ENCODE data around the gene GALNT13. TPM values are rescaled to one million over a fixed set of nuclear protein-coding genes. Genes with fewer than 3 reads are reported as not detected.
A peak's percentile ranks its signal among the peaks of the same experiment; 100 is the strongest.
"Not testable (repeated sequence)": the region's sequence is repeated elsewhere in the genome, so short reads cannot be mapped to it uniquely, and the experiment has no call there.

Gene GALNT13
- total RNA-seq, 1 experiment from 2014 or later = not detected

GRCh38 chr2:154446324-154446723 lies 574.6 kb downstream of the GALNT13 start:
- no peak for DNase-seq
- Histone ChIP-seq H3K9me3 (no peaks in the 10 kb centered on the region), H3K27me3 (0 out of 2 replicates have a peak, but pooled peaks cover under 1% of the 10 kb centered on the region), H3K36me3 (no peaks in the 10 kb centered on the region), H3K4me3 (no peak overlapping the region)

GRCh38 chr2:154447727-154448418 lies 576.2 kb downstream of the GALNT13 start:
- Histone ChIP-seq H3K27me3 (0 out of 2 replicates have a peak, but pooled peaks cover 2% of the 10 kb centered on the region), H3K9me3 (no peaks in the 10 kb centered on the region)

GRCh38 chr2:154449951-154450658 lies 578.4 kb downstream of the GALNT13 start:
- Histone ChIP-seq H3K9me3 (no peaks in the 10 kb centered on the region), H3K4me3 (no peak overlapping the region), H3K27me3 (0 out of 2 replicates have a peak, but pooled peaks cover 2% of the 10 kb centered on the region), H3K36me3 (no peaks in the 10 kb centered on the region)
- DNase-seq = no peak

More at GRCh38 chr2:154447727-154448418, 576.2 kb downstream of the GALNT13 start:
- Histone ChIP-seq H3K4me3 (no peak overlapping the region), H3K36me3 (no peaks in the 10 kb centered on the region)
- no peak for DNase-seq

- Histone ChIP-seq H3K27me3 (0 out of 2 replicates have a peak, but pooled peaks cover 2% of the 10 kb centered on the region), H3K9me3 (no peaks in the 10 kb centered on the region), H3K36me3 (no peaks in the 10 kb centered on the region), H3K4me3 (no peak overlapping the region)
- DNase-seq = no peak
Measured at GRCh38 chr2:154452471-154452870, 580.7 kb downstream of the GALNT13 start.

GRCh38 chr2:154452906-154453493 lies 581.3 kb downstream of the GALNT13 start:
- Histone ChIP-seq H3K9me3 (no peaks in the 10 kb centered on the region), H3K27me3 (0 out of 2 replicates have a peak, but pooled peaks cover 2% of the 10 kb centered on the region), H3K4me3 (no peak overlapping the region), H3K36me3 (no peaks in the 10 kb centered on the region)
- DNase-seq = no peak

- DNase-seq = no peak
- H3K9me3 ChIP-seq = no peaks in the 10 kb centered on the region
- no peaks in the 10 kb centered on the region for H3K36me3 ChIP-seq
- peak overlapping the region; percentile 49 for H3K4me3 ChIP-seq
- H3K27me3 ChIP-seq = 0 out of 2 replicates have a peak, but pooled peaks cover 2% of the 10 kb centered on the region
Measured at GRCh38 chr2:154455166-154455565, 583.4 kb downstream of the GALNT13 start.

GRCh38 chr2:154455866-154456265 lies 584.1 kb downstream of the GALNT13 start:
- no peaks in the 10 kb centered on the region for H3K9me3 ChIP-seq
- peak overlapping the region; percentile 49 for H3K4me3 ChIP-seq
- no peak for DNase-seq
- H3K36me3 ChIP-seq = no peaks in the 10 kb centered on the region
- 0 out of 2 replicates have a peak, but pooled peaks cover 2% of the 10 kb centered on the region for H3K27me3 ChIP-seq

- DNase-seq = no peak
- no peaks in the 10 kb centered on the region for H3K9me3 ChIP-seq
- no peak overlapping the region for H3K4me3 ChIP-seq
- H3K27me3 ChIP-seq = no peaks in the 10 kb centered on the region
- no peaks in the 10 kb centered on the region for H3K36me3 ChIP-seq
Measured at GRCh38 chr2:154457286-154457685, 585.6 kb downstream of the GALNT13 start.

- no peak overlapping the region for H3K4me3 ChIP-seq
- no peak for DNase-seq
- H3K27me3 ChIP-seq = no peaks in the 10 kb centered on the region
- H3K36me3 ChIP-seq = no peaks in the 10 kb centered on the region
- H3K9me3 ChIP-seq = no peaks in the 10 kb centered on the region
Measured at GRCh38 chr2:154459286-154459685, 587.6 kb downstream of the GALNT13 start.

- no peak overlapping the region for H3K4me3 ChIP-seq
- no peak for DNase-seq
- no peaks in the 10 kb centered on the region for H3K36me3 ChIP-seq
- H3K9me3 ChIP-seq = no peaks in the 10 kb centered on the region
- H3K27me3 ChIP-seq = no peaks in the 10 kb centered on the region
Measured at GRCh38 chr2:154462634-154463033, 590.9 kb downstream of the GALNT13 start.

GRCh38 chr2:154466226-154466625 lies 594.5 kb downstream of the GALNT13 start:
- no peaks in the 10 kb centered on the region for H3K9me3 ChIP-seq
- H3K36me3 ChIP-seq = no peaks in the 10 kb centered on the region
- H3K27me3 ChIP-seq = no peaks in the 10 kb centered on the region
- no peak overlapping the region for H3K4me3 ChIP-seq
- no peak for DNase-seq

- Histone ChIP-seq H3K4me3 (no peak overlapping the region), H3K27me3 (no peaks in the 10 kb centered on the region), H3K9me3 (no peaks in the 10 kb centered on the region), H3K36me3 (no peaks in the 10 kb centered on the region)
- no peak for DNase-seq
Measured at GRCh38 chr2:154470376-154470775, 598.7 kb downstream of the GALNT13 start.

- not testable (repeated sequence) for DNase-seq, H3K36me3 ChIP-seq, H3K4me3 ChIP-seq, H3K27me3 ChIP-seq, H3K9me3 ChIP-seq
Measured at GRCh38 chr2:154471492-154471891, 599.8 kb downstream of the GALNT13 start.

GRCh38 chr2:154477319-154477718 lies 605.6 kb downstream of the GALNT13 start:
- no peaks in the 10 kb centered on the region for H3K36me3 ChIP-seq
- no peaks in the 10 kb centered on the region for H3K9me3 ChIP-seq
- no peak for DNase-seq
- no peaks in the 10 kb centered on the region for H3K27me3 ChIP-seq
- no peak overlapping the region for H3K4me3 ChIP-seq

- H3K4me3 ChIP-seq = no peak overlapping the region
- H3K9me3 ChIP-seq = no peaks in the 10 kb centered on the region
- H3K27me3 ChIP-seq = no peaks in the 10 kb centered on the region
- no peaks in the 10 kb centered on the region for H3K36me3 ChIP-seq
- no peak for DNase-seq
Measured at GRCh38 chr2:154480521-154480920, 608.8 kb downstream of the GALNT13 start.

- DNase-seq = no peak
- Histone ChIP-seq H3K9me3 (no peaks in the 10 kb centered on the region), H3K4me3 (no peak overlapping the region), H3K36me3 (no peaks in the 10 kb centered on the region), H3K27me3 (no peaks in the 10 kb centered on the region)
Measured at GRCh38 chr2:154481336-154481735, 609.6 kb downstream of the GALNT13 start.

- Histone ChIP-seq H3K9me3 (no peaks in the 10 kb centered on the region), H3K27me3 (no peaks in the 10 kb centered on the region), H3K36me3 (no peaks in the 10 kb centered on the region), H3K4me3 (no peak overlapping the region)
- DNase-seq = no peak
Measured at GRCh38 chr2:154484338-154485099, 612.8 kb downstream of the GALNT13 start.

Measured in MG63 (cell line).